ENCODE data around the gene DOCK3.
"Not testable (repeated sequence)": the region's sequence is repeated elsewhere in the genome, so short reads cannot be mapped to it uniquely, and the experiment has no call there.

The DOCK3 gene

GRCh38 chr3:51264166-51264565 is 589.4 kb downstream of the DOCK3 start:
- not testable (repeated sequence) for DNase-seq

GRCh38 chr3:51268132-51268531 is 593.4 kb downstream of the DOCK3 start:
- no peak for DNase-seq

- no peak for DNase-seq
Observed at GRCh38 chr3:51269466-51269865, 594.7 kb downstream of the DOCK3 start.

GRCh38 chr3:51270559-51270958 is 595.8 kb downstream of the DOCK3 start:
- no peak for DNase-seq

DNA sequence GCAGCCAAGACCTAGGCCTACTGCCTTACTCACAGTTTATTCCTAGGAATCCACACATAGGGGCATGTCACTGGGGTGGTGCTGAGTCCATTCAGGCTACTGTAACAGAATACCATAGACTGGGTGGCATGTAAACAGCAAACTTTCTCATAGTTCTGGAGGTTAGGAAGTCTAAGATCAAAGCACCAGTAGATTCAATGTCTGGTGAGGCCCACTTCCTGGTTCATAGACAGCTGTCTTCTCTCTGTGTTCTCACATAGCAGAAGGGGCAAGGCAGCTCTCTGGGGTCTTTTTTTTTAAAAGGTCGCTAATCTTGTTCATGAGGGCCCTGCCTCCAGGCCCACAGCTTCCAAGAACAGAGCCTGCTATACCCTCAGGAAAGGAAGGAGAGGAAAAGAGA is 596.4 kb downstream of the DOCK3 start:
- no peak for DNase-seq

DNA sequence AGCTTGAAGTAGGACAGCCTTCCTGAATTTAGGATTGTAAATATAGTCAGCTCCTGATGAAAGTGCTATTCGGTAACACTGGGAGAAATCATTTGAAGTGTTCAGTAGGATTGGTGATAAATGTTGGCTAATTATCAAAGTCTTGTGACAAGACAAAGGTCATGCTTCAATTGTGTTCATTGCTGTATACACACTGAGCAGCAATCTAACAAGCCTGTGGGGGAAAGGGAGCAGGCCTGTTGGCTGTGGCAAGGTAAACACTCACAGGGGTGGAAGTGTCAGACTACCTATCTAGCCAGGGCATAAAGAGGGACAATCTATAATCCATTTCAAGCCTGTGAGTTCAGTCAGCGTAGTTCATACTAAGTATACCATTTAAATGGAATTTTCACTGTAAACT is 599.3 kb downstream of the DOCK3 start:
- DNase-seq: no peak

DNA sequence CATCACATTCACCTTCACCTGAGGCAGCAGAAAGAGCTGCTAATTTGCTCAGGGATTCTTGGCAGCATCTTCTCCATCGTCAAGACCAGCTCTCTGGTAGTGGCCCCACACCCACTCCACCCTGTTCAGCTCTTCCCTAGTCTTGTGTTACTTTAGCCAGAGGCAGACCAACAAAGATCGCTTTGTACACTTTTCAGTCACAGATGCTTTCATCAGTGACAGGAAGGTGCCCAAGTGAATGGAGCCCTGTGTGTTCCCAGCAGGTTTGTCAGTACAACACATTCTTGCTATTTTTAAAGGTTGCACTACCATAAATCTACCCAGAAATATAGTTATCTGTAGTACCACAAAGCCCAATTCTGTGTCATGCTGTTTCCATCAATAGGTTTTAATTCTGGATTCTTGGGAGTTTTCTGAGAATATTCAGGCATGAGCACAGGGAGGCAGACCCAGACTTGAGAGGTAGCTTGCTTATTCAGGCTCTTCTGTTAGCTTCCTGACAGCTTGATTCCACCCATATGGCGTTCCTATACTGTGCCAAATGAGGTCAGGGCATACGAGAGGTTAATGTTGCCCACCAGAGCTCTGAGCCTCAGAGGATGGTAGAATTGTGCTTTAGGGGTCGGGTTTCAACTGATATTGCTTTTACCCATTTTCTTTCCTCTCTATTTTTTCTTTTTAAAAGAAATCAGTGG is 600.5 kb downstream of the DOCK3 start:
- no peak for DNase-seq

- DNase-seq: no peak
Observed at GRCh38 chr3:51276046-51276445, 601.3 kb downstream of the DOCK3 start.

DNA sequence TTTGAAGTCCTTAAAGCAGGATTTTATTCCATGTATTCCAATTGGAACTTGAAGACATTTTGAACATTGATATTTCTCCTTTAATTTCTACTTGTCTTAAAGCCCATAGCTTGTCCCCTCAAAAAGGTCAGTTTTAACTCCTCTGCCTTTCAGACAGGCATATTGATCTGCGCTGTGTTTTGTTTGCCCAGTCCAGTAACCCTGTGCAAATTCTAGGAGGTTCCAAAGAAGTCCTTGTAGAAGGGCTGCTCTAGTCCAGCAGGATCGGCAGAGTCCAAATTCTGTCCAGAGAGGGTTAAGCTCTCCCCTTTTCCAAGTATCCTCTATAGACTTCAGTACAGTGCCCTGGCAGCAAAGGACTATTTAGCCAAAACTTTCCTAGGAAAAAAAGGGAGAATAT is 604.7 kb downstream of the DOCK3 start:
- no peak for DNase-seq

- DNase-seq: no peak
Observed at GRCh38 chr3:51280176-51280575, 605.4 kb downstream of the DOCK3 start.

DNA sequence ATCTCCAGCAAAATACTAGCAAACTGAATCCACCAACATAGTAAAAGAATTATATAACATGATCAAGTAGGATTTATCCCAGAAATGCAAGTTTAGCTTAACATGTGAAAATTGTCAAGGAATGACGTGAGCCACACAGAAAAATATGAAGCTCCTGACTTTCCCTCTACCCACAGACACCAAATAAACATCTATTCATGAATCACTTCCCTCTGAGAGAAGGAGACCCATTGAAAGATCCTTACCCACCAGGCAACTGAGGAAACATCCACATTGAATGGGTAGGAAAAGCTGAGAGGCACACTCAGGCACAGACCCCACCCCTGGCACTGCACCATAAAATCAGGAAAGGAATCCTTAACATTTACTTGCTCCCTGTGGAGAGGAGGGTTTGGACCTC is 608.2 kb downstream of the DOCK3 start:
- DNase-seq: no peak

DNA sequence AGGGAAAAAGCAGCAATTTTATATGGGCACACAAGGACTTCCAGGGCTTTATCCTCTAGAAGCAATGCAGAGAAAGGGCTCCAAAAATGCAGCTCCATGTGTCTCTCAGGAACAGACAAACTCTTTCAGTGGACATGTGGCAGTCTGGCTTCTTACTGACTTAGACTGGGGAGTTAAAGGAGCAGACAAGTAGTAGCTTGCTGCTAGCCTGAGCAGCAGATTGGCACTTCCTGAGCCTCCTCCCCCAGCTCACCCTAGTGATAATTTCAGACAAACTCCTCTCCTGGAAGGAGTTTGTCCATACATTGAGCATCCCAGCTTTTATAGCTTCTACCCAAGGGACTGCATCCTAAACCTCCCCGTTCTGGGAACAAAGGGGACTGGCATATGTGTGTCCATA is 608.7 kb downstream of the DOCK3 start:
- DNase-seq: no peak

GRCh38 chr3:51295625-51296024 is 620.9 kb downstream of the DOCK3 start:
- no peak for DNase-seq

DNA sequence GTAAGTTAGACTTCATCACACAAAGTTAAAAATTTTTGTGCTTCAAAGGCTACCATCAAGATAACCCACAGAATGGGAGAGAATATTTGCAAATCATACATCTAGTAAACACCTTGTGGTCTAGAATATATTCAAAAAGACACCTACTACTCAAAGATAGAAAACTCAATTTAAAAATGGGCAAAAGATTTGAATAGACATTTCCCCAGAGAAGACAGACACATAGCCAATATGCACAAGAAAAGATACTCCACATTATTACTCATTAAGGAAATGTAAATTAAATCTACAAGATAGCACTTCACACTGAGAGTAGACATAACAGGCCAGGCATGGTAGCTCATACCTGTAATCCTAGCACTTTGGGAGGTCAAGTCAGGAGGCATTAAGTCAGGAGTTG is 622.6 kb downstream of the DOCK3 start:
- DNase-seq: no peak

DNA sequence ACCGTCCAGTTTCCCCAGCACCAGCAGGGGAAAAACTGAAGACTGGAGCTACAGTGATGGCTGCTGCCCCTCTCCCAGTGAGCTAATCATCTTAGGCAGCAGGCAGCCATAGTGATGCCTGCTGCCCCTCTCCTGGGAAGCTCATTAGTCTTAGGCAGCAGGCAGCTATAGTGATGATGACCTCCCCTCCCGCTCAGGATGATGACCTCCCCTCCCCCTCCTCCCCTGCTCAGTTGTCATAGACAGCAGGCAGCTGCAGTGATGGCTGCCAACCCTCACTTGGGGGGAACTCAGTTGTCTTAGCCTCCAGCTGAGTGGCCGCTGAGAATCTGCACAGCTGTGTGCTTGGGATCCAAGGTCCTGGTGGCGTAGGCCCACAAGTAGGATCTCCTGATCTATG is 629.5 kb downstream of the DOCK3 start:
- no peak for DNase-seq

DNA sequence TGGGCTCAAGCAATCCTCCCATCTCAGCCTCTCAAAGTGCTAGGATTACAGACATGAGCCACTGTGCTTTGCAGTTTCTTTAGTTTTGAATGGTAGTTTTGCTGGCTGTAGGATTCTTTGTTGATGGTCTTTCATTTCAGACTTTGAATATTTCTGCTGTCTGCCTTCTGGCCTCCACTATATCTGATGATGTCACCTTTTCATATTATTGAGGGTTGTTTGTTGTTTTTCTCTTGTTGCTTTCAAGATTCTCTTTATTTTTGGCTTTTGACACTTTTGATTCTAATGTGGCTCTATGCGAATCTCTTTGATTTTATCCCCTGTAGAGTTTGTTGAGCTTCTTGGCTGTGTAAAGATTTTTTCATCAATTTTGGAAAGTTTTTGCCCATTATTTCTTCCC is 631.4 kb downstream of the DOCK3 start:
- DNase-seq: no peak

DNA sequence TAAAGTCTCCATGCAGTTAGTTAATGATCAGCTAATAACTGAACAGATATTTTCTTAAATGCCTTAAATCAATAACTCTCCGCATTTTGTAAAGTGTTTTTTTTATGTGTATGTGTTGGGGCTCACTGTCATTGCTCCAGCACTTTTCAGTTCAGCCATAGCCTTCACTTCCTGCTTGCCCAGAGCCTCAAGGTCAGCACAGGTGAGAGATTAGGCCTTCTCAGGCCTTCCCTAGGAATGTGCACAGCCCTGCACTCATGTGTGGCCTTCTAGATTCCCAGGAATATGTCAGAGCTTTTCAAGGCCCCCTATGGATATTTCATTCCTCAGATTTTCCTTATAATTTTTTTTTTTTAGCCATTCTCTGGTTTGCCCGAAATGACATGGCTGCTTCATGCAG is 632.7 kb downstream of the DOCK3 start:
- DNase-seq: no peak

- DNase-seq: not testable (repeated sequence)
Observed at GRCh38 chr3:51307945-51308607, 633.3 kb downstream of the DOCK3 start.

- no peak for DNase-seq
Observed at GRCh38 chr3:51311055-51311454, 636.3 kb downstream of the DOCK3 start.

- DNase-seq: no peak
Observed at GRCh38 chr3:51328206-51328605, 653.5 kb downstream of the DOCK3 start.

GRCh38 chr3:51330046-51330445 is 655.3 kb downstream of the DOCK3 start:
- DNase-seq: no peak

DNA sequence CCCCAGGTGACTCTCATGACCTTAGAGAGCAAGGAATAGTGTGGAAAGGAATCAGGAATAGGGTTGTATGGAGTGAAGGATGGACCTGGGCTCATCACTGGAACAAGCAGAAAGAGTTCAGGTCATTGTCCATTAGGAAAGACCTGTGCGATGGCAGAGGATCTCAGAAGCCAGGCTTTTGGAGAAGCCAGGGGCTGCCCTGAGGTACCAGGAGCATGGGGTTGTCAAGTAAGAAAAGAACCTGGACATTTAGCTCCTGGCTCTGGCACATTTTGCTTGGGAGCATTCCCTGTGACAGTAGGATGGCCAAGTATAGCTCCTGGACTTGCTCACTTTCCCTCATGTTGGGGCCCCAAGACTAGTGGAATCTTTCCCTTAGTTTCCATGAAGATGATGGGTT is 657.4 kb downstream of the DOCK3 start:
- no peak for DNase-seq

- DNase-seq: no peak
Observed at GRCh38 chr3:51333021-51333420, 658.3 kb downstream of the DOCK3 start.

DNA sequence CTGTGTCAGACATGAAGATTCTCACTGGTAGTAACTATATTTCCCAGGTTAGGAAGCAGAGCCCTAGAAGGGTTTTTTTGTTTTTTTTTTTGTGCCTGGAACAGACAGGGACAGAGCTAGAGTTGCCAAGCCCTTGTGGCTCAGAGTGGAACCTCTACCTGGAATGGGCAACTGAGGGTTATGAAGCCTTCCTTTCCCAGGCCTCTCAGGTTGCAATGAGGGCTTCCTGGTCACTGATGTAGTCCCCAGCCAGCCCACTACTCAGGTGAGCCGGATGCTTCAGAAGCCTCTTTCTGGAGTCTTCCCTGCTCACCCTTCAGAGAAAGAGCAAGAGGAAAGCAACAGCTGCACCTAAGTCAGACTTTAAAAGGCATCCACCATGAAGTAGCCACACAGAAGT is 661.5 kb downstream of the DOCK3 start:
- DNase-seq: no peak

GRCh38 chr3:51337666-51338065 is 662.9 kb downstream of the DOCK3 start:
- no peak for DNase-seq
